22Rv1 (cell line): ENCODE data around the gene OLIG2.

Experiments used
- CTCF ChIP-seq: fragments of 450-650 bp; IDR thresholded peaks from 2 replicates; pipeline ENCODE4 v1.5.1; 2017; ENCODE audit warnings: mild to moderate bottlenecking
- ZFX ChIP-seq: fragments of 450-650 bp; IDR thresholded peaks from 2 replicates; pipeline ENCODE4 v1.6.1; 2017; ENCODE audit warnings: antibody characterized with exemption, borderline replicate concordance

GRCh38 chr21:33026878-33027400 is 1.2 kb downstream of the OLIG2 start:
- TF ChIP-seq CTCF (no peak), ZFX (no peak)
